Hepatocyte (in vitro differentiated cells): ENCODE results near the gene DCUN1D1. TPM values are rescaled to one million over a fixed set of nuclear protein-coding genes. Genes with fewer than 3 reads are reported as not detected.

Experiments used
- DNase-seq: peaks from one replicate; pipeline ENCODE4 v3.0.0-alpha.2; 2016; ENCODE audit warnings: low spot score
- H2AFZ ChIP-seq: fragments of 200-600 bp; sonication (generic); 2 replicates; pipeline ENCODE4 v1.6.0; 2016; ENCODE audit warnings: antibody characterized with exemption, mild to moderate bottlenecking
- H3K27ac ChIP-seq: fragments of 200-600 bp; sonication (generic); 2 replicates; pipeline ENCODE4 v1.5.1; 2016; ENCODE audit warnings: mild to moderate bottlenecking
- H3K27me3 ChIP-seq: fragments of 200-600 bp; sonication (generic); 2 replicates; pipeline ENCODE4 v1.6.1; 2016
- H3K36me3 ChIP-seq: fragments of 200-600 bp; sonication (generic); replicated peaks from 2 replicates; pipeline ENCODE4 v1.5.1; 2016; ENCODE audit warnings: low read depth; ENCODE audit not compliant: insufficient read depth
- H3K4me1 ChIP-seq: fragments of 200-600 bp; sonication (generic); 2 replicates; pipeline ENCODE4 v1.5.1; 2016; ENCODE audit warnings: mild to moderate bottlenecking, moderate library complexity; ENCODE audit not compliant: insufficient read depth
- H3K4me2 ChIP-seq: fragments of 200-600 bp; sonication (generic); 2 replicates; pipeline ENCODE4 v1.6.0; 2016
- H3K4me3 ChIP-seq: fragments of 200-600 bp; sonication (generic); 2 replicates; pipeline ENCODE4 v1.5.1; 2016; ENCODE audit warnings: mild to moderate bottlenecking
- H3K79me2 ChIP-seq: fragments of 200-600 bp; sonication (generic); 2 replicates; pipeline ENCODE4 v1.6.0; 2017; ENCODE audit warnings: mild to moderate bottlenecking
- H3K9me2 ChIP-seq: fragments of 200-600 bp; sonication (generic); replicated peaks from 2 replicates; pipeline ENCODE4 v1.6.0; 2017; ENCODE audit warnings: mild to moderate bottlenecking; ENCODE audit not compliant: insufficient read depth
- H3K9me3 ChIP-seq: fragments of 200-600 bp; sonication (generic); 2 replicates; pipeline ENCODE4 v1.5.1; 2016; ENCODE audit warnings: low read depth, mild to moderate bottlenecking
- H4K20me1 ChIP-seq: fragments of 200-600 bp; sonication (generic); 2 replicates; pipeline ENCODE4 v1.6.0; 2016; ENCODE audit warnings: mild to moderate bottlenecking; ENCODE audit not compliant: insufficient read depth, poor library complexity, severe bottlenecking
- CTCF ChIP-seq: fragments of 200-600 bp; sonication (generic); IDR thresholded peaks from 2 replicates; pipeline ENCODE4 v1.5.1; 2016; ENCODE audit warnings: antibody characterized with exemption, mild to moderate bottlenecking; ENCODE audit not compliant: poor library complexity
- EZH2 ChIP-seq: fragments of 200-600 bp; sonication (generic); IDR thresholded peaks from 2 replicates; pipeline ENCODE4 v1.6.1; 2016; ENCODE audit warnings: antibody characterized with exemption, mild to moderate bottlenecking, borderline replicate concordance
- EZH2phosphoT487 ChIP-seq: fragments of 200-600 bp; sonication (generic); IDR thresholded peaks from one replicate; pipeline ENCODE4 v1.6.1; 2018; ENCODE audit warnings: antibody characterized with exemption, mild to moderate bottlenecking, low read depth, moderate library complexity; ENCODE audit not compliant: unreplicated experiment, severe bottlenecking
- WGBS: methylation state at CpG from one replicate; pipeline ENCODE4 v1.1.6; 2016; ENCODE audit warnings: low lambda C conversion rate; ENCODE audit errors: missing lambda C conversion rate; 5-methylcytosine and 5-hydroxymethylcytosine counted together
- polyA plus RNA-seq: library from polyadenylated mRNA; unstranded; fragments of >200 nt; fragmentation: Nextera tagmentation; extraction: Ambion mirVana; gene quantifications from 2 replicates; pipeline ENCODE4 v1.2.1, GENCODE V29; 2016
- total RNA-seq: library from RNA; depleted of rRNA; stranded (reverse); fragments of >200 nt; gene quantifications from 2 replicates; pipeline ENCODE4 v1.2.3, GENCODE V29; 2014

Gene DCUN1D1
- total and polyA plus RNA-seq, 2 experiments from 2014 or later: 22.2 to 49.2 TPM

GRCh38 chr3:182947888-182948287 is 32.5 kb downstream of the DCUN1D1 start:
- Histone ChIP-seq H3K79me2 (no peaks in the 10 kb centered on the region), H3K4me1 (no peaks in the 10 kb centered on the region), H3K4me3 (no peak overlapping the region), H3K27me3 (no peaks in the 10 kb centered on the region), H3K9me2 (no peaks in the 10 kb centered on the region), H3K36me3 (no peaks in the 10 kb centered on the region), H4K20me1 (no peaks in the 10 kb centered on the region), H3K9me3 (no peaks in the 10 kb centered on the region), H3K4me2 (no peak overlapping the region), H2AFZ (no peak overlapping the region), H3K27ac (no peak overlapping the region)
- no peak for DNase-seq
- TF ChIP-seq EZH2phosphoT487: no peak

- Histone ChIP-seq H3K9me3 (no peaks in the 10 kb centered on the region), H3K27me3 (no peaks in the 10 kb centered on the region), H3K27ac (no peak overlapping the region), H3K36me3 (no peaks in the 10 kb centered on the region), H3K79me2 (no peaks in the 10 kb centered on the region), H4K20me1 (no peaks in the 10 kb centered on the region), H2AFZ (no peak overlapping the region), H3K9me2 (no peaks in the 10 kb centered on the region), H3K4me3 (no peak overlapping the region), H3K4me1 (no peaks in the 10 kb centered on the region), H3K4me2 (no peak overlapping the region)
- TF ChIP-seq CTCF: no peak
- no peak for DNase-seq
- WGBS: 98% methylated on average over 3 of the region's 3 CpGs
These were observed 38.6 kb downstream of the DCUN1D1 start for GRCh38 chr3:182941719-182942118.

GRCh38 chr3:182940266-182940808 is 40.0 kb downstream of the DCUN1D1 start:
- no peak overlapping the region for H3K4me2 ChIP-seq
- no peaks in the 10 kb centered on the region for H3K79me2 ChIP-seq
- H3K4me1 ChIP-seq: no peaks in the 10 kb centered on the region
- no peaks in the 10 kb centered on the region for H3K9me2 ChIP-seq
- no peak overlapping the region for H2AFZ ChIP-seq
- WGBS: 83% methylated on average over 4 of the region's 4 CpGs
- no peak for TF ChIP-seq EZH2phosphoT487
- TF ChIP-seq CTCF: no peak
- TF ChIP-seq EZH2: no peak
- H3K27me3 ChIP-seq: no peaks in the 10 kb centered on the region
- H3K4me3 ChIP-seq: no peak overlapping the region
- H3K9me3 ChIP-seq: no peaks in the 10 kb centered on the region
- H3K27ac ChIP-seq: no peak overlapping the region
- no peaks in the 10 kb centered on the region for H4K20me1 ChIP-seq
- no peaks in the 10 kb centered on the region for H3K36me3 ChIP-seq
- no peak for DNase-seq

GRCh38 chr3:182937293-182938051 is 42.9 kb downstream of the DCUN1D1 start:
- H3K79me2 ChIP-seq: no peaks in the 10 kb centered on the region
- H3K4me1 ChIP-seq: no peaks in the 10 kb centered on the region
- no peak overlapping the region for H3K4me3 ChIP-seq
- no peak for DNase-seq
- no peak overlapping the region for H2AFZ ChIP-seq
- H4K20me1 ChIP-seq: no peaks in the 10 kb centered on the region
- no peaks in the 10 kb centered on the region for H3K9me3 ChIP-seq
- H3K36me3 ChIP-seq: no peaks in the 10 kb centered on the region
- H3K27ac ChIP-seq: no peak overlapping the region
- H3K27me3 ChIP-seq: no peaks in the 10 kb centered on the region
- no peaks in the 10 kb centered on the region for H3K9me2 ChIP-seq
- H3K4me2 ChIP-seq: no peak overlapping the region
- 64% methylated on average over 3 of the region's 3 CpGs for WGBS
- TF ChIP-seq CTCF (no peak), EZH2phosphoT487 (no peak), EZH2 (no peak)
